Head of caudate nucleus (tissue), 42 donors: Measurements from ENCODE around the gene LGALSL.

Experiments used
- DNase-seq, 42 donors: peaks; one replicate each; pipeline versions ENCODE4 v3.0.0 to v3.0.0-alpha.2; 2020 to 2021; ENCODE audit warnings: mixed read lengths in 7 of 42
- intact Hi-C: fragments of 100-400 bp; cut with DNase I; formaldehyde crosslinking; loops from one replicate; pipeline ENCODE4 v1.15.0; 2022

Gene LGALSL

DNA sequence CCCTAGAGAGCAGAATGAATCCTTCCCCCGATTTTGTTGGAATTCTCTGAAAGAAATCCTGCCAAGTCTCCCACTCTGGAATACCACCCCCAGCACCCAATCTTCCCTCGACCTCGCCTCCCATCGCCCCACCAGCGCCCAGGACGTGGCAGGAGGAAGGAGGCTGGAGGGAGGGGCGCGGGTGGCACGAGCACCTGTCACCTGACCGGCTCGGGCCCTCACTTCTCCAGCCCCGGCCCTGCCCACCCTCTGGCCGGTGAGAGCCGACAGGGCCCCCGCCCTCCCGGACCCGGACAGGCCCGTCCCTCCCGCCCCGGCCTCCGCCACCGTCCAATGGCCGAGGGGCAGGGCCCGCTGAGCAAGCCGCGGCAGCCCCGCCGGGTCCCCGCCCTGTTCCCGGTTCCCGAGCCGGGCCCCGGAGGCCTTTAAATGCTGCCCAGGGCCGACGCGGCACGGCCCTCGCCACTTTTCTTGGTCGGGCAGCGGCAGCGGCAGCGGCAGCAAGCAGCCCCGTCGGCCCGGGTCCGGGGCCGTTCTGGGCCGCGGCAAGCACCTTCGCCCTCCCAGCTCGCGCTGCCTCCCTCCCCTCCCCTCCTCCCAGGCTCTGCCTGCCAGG lies at the start of gene LGALSL:
Gene LGALSL (plus strand): TSS at position 393 of the 616 bp plus-strand sequence. CDS start 384 bp downstream, outside the sequence.
- peak in 40 of 42 donors; percentile 12 to 79 (median 58) for DNase-seq
- intact Hi-C loops: loop anchor here (10.0 kb wide), 1 partner anchor 319 kb away; no protein-coding TSS in a partner anchor

DNA sequence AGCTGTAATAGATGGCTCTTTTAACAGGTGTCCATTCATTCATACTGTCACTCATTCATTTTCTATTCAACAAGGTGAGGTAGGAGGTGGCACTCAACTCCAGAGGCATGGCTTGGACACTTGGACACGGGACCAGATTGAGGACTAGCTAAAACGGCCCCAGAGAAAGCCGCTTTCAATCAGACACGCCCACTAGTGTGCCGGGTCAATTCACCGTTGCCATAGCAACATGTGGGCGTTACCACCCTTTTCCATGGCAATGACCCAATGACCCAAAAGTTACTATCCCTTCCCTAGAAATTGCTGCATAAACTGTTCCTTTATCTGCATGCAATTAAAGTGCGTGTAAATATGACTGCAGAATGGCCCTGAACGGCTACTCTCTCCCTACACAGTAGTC lies 49.2 kb upstream of the LGALSL start:
- peak in 1 of 42 donors; percentile 34 for DNase-seq
- intact Hi-C loops: no loop called here

DNA sequence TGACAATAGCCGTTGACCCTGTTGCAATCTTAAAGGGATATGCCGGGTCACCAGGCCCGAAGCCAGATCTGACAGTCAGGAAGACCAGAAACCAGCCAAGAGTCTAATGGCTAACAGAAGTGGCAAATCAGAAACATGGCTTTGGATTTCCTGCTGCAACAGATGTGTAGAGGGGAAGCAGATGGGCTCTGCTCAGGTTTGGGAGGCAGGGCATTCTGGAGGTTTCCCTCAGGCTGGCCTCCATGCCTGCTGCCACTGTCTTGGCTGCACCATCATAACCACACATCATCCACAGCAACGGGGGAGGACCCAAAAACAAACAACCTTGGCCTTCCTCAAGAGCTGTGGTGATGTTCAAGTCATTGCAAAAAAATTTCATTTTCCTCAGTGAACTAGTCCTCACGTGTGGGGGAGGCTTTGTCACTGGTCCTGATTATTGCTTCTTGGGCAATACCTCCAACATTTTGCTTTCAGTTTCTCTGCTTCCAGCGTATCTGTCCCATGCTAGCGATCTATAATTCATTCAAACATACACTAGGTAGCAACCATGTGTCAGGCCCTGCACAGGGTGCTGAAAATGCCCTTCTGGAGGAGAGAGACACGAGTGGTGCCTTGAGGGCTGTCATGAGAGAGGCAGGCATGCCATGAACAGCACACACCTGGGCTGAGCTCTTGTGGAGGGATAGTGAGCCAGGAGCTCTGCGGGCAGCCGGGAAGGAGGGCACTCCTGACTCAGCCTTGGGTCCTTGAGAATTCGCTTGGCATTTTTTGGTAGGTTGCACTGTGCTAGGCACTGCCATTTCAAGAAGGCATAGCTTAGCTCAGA lies 48.2 kb upstream of the LGALSL start:
- DNase-seq: peak in 1 of 42 donors; percentile 23
- intact Hi-C loops: no loop called here

DNA sequence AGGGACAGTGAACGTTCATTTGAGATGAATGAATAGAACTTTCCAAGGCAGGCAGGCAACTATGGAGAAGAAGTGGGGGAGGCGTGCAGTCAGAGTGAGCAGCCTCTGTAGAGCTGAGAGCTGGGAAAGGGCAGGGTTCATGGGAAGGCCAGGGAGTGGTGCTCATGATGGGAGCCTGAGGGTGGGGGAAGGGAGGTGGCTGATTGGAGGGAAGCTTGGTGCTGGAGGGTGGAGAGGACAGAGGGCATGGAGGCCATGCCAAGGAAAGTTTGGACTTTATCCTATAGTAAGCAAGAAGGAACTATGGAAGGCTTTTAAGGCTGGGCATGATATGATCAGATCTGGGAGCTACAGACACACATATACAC lies 47.6 kb upstream of the LGALSL start:
- DNase-seq: peak in 1 of 42 donors; percentile 26
- intact Hi-C loops: no loop called here

DNA sequence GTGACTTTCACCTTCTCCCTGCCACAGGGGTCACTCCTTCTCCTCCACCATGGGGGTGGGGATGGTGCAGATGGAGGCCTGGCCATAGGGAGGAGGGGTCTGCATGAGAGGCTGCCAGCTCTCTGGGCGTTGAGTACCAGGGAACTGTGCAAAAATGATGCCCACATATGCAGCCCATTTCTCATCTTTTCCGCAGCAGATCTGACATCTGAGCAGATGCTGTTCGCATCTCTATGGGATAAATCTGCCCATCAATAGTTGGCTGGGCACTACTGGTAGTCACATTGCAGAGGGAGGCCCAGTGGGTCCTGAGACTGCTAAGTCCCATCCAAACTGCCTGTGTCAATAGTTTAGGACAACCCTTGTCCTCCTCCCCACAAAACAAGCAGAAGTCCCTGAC lies 45.9 kb upstream of the LGALSL start:
- no peak for DNase-seq
- intact Hi-C loops: no loop called here

DNA sequence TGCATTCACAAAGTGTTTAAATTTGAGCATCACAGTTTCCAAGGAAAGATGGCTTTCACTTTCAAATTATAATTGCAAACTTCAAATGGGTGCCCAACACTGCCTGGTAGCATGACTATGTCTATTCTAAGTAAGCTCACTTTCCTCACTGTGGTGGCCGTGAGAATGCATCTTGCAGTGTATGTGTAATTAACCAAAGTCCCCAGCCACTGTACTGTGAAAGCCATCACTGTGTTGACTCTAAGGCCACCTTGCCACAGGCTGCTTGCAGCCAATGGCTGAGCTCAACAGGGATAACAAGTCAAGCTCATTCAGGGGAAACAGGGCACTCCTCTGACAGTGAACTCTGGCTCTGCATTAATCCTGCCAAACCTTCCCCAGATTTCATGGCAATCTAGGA lies 43.3 kb upstream of the LGALSL start:
- DNase-seq: no peak
- intact Hi-C loops: no loop called here

DNA sequence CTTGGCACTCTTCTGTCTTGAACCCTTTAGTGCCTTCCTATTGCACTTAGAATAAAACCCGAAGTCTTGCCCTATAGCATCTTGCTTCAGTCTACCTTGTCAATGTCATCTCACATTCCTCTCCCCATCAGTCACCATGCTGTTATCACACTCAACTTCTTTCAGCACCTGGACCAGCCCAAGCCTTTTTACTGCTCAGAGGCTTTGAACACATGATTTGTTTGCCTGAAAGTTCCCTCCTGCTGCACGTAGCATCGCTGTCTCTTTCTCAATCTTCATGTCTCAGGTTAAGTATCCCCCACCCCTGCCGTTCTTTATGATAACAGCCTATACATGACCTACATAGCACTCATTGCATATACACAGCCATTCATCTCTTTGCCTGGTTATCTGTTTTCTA lies 41.3 kb upstream of the LGALSL start:
- DNase-seq: no peak
- intact Hi-C loops: no loop called here

DNA sequence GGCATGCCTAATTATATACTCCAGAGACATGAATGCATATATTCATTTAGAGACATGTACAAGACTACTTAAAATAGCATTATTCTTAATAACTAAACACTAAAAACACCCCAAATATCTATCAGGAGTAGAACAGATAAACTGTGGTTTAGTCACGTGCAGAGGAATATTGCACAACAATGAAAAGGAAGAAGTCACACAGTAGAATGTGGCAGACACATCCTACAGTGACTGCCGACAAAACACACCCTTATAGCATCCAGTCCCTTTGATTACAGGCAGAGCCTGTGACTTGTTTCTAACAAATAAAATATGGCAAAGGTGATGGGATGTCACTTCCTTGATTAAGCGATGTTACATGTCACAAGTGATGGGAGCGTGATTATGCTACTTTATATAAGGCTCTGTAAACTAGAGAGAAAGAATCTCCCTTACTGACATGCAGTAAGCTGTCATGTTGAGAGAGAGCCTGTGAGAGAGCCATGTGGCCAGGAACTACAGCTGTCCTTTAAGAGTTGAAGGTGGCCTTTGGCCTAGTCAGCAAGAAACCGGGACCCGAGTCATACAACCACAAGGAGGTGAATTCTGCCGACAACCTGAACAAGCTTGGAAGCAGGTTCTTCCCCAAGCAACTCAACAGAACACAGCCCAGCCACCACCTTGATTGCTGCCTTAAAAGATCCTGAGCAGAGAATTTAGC lies 39.1 kb upstream of the LGALSL start:
- intact Hi-C loops: no loop called here
- DNase-seq: peak in 1 of 42 donors; percentile 6

DNA sequence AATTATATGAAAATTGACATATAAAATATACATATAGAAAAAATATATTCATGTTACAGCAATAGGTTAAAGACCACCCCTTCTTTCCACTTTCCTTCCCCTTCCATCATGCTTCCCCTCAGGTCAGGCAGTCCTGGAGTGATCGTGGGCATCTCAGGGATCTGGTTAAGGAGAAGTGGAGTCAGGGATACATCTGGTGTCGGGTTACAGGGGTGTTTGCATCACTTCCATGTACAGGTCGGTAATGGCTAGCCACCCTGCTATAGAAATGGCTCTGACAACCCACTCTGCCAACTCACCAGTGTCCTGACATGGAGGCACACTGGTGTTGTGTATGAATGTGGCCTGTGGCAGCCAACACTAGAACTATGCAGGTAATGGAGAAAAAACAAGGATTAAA lies 36.3 kb upstream of the LGALSL start:
- no peak for DNase-seq
- intact Hi-C loops: no loop called here

DNA sequence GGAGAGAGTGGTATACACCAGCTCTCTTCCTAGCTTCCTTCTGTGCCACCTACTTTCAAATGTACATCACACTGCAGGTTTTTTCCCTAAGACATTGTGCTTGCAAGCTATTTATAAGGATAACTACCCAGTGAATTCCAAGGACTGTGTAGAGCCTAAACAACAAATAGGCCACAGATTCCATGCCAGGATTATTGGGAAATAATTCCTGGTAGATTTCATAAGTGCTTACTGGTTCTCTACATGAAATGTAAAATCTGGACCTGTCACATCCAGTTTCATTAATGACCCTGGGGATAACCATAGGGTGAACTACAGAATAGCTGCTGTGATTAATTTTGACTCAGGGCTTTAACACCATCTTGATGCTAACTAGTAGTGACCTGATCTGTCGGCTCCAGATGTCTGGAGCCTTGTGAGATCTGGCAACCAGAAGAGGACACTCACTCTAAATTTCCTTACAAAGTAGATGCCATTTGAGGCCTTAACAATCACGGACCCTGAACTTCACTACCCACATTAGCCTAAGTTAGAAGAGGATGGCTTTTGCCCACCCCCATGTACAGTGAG lies 34.3 kb upstream of the LGALSL start:
- intact Hi-C loops: no loop called here
- DNase-seq: no peak

DNA sequence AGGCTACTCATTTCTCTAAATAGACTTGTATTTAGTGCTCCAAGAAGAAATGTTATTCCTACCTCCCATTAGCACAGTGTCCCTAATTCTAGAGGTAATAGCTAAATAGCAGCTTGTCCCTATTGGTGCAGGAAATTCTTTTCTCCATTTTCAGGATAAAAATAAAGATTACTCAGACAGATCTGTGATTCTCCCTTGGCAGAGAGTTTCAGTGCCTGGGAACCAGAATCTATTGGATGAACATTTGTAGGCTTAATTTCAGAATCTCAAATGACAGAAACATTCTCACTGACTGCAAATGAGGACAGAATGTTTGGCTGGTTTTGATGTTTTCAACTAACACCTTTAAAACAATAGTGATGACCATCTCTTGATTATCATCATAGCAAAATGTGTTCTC lies 33.3 kb upstream of the LGALSL start:
- intact Hi-C loops: no loop called here
- no peak for DNase-seq

DNA sequence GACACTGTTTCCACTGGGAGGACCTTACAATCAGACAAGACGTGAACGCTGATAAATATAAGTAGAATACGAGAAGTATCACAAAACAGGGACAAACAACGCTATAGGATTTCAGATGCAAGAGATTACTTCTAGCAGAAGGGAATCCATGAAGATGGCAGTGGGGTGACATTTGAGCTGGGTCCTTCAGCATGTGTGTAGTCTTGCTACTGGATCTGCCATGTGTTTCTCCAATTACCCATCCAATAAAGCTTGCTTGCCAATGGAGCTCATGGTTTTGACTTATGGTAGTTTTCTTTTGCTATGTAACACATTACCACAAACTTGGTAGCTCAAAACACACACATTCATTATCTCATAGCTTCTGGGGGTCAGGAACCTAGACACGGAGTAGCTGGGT lies 32.8 kb upstream of the LGALSL start:
- intact Hi-C loops: no loop called here
- no peak for DNase-seq

DNA sequence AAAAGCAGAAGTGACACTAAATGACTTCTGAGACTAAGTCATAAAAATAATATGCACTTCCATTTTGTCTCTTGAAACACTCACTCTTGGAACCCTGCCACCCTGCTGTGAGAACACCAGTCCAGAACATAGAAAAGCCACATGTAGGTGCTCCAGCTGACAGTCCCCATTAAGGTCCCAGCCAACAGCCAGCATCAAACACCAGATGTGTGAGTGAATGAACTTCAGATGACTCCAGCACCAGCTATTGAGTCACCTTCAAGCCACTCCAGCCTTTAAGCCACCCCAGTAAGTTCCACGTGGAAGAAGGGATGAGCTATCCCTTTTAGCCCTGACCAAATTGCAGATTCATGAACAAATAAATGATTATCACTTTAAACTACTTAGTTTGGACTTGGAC lies 31.5 kb upstream of the LGALSL start:
- intact Hi-C loops: no loop called here
- no peak for DNase-seq

DNA sequence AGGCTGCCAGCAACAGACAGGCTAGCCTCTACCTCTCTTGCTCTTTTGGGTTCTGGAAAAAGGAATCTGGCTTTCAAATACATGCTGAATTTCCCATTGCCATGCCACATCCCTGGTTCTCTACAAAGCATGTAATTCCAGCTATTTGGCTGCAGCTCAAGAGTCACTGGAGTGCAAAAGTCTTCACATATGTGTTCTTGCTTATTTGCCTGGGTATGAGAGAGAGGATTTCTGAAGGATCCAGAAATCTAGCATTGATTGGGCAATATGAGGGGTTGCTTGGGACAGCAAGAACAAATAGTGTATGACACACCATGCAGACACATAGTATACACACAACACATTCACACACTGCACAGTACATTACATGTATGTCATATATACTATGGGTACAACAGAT lies 30.7 kb upstream of the LGALSL start:
- DNase-seq: no peak
- intact Hi-C loops: no loop called here

DNA sequence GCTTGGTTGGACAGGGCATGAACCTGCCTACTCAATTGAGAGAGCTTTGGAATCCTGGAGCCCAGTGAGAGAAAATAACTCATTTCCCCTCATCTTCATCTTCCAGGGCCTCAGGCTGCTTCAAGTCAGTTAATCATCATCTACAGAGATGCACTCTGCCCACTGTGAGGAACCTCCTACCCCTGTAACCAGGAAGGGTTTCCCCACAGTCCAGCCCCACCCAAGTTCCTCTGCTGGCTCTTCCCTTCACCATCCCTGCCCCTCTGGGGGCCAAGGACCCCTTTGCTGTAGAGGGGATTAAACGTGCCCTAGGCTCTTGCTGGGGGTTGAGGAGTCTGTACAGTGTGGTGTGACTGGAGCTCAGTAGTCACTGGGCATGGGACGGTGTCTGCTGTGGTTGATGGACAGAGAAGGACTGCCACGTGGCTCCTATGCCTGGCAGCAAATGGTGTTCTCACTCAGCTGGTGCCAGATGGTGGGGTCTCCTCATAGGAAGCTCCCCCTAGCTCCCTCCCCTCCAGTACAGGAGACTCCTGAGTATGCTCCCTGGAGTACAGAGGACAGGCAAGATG lies 29.5 kb upstream of the LGALSL start:
- intact Hi-C loops: no loop called here
- DNase-seq: no peak

DNA sequence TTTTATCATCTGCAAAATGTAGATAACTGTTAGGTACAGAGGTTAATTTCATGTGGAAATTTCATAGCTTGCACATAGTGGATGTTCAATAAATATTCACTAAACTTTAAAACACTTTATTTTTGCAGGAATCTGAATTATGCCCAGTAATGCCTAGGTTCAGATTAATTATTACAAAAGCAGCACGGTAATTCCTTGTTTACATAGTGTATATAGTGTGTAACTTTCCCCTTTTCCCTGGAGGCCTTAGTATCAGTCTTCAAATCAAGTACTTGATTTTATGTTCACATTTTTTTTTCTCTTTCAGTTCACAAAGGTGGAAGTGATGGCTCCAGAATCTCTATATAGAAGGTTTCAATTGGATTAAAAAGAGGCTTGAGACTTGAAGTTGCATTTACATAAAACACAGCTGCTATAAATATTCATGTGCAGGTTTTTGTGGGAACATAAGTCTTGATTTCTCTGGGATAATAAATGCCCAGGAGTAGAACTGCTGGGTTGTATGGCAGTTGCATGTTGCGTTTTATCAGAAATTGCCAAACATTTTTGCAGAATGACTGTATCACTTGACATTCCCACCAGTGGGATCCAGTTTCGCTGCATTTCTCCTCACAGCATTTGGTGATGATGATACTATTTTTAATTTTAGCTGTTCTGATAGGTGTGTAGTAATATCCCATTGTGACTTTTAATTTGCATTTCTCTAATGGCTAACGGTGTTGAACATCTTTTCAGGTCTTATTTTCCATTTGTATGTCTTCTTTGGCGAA lies 27.6 kb upstream of the LGALSL start:
- intact Hi-C loops: no loop called here
- no peak for DNase-seq

DNA sequence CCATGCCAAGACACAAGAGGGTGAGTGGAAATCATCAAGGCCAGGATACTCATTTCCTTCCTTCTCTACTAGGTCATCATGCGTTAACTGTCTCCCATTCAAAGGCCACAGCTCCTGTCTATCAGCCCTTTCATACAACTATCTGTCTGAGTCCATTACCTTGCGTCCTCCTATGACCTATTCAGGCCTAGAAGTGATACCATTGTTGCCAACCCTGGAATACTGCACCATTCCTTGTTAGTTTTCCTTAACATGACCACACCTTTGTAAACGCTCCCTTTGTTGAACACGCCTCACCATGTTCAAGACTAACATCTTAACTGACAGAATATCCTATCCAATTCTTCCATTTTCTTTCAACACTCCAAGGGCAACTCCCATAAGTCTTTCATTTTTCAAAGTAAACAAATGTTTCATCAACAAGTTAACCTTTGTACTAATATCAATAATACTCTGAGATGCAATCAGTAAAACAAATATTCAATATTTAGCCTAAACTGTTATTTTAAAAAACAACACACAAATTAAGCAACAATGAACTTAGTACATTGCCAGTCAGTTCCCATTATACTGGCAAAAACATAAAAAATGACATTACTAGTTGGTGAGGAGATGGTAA lies 19.8 kb upstream of the LGALSL start:
- no peak for DNase-seq

DNA sequence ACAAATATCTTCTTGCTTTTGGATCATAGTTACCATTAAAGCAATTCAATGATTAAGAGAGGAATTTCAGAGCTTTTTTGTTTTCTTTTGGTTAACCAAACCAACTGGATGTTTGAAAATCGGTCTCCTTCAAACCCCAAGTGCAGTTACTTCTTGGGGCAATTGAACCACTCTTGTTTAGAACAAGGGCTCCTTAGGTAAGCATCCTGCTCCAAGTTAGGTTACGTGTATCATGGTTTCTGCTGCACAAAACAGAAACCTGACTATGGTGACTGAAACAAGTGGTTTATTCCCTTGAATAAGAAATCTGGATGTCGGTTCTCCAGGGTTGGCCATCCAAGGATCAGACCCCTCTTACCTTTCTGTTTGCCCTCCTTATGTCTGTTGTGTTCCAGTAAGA lies 16.1 kb upstream of the LGALSL start:
- intact Hi-C loops: no loop called here
- no peak for DNase-seq

More for the DNA sequence above, 19.8 kb upstream of the LGALSL start:
- intact Hi-C loops: no loop called here
